Naive thymus-derived CD4-positive, alpha-beta T cell (primary cell): ENCODE results near the gene CAV1. TPM values are rescaled to one million over a fixed set of nuclear protein-coding genes. Genes with fewer than 3 reads are reported as not detected.

Experiments used
- ATAC-seq: fragments of 150-1000 bp; cut with Tn5 transposase; 2 replicates; pipeline ENCODE4 v1.10.0; 2021; ENCODE audit warnings: mild to moderate bottlenecking, moderate library complexity
- CTCF ChIA-PET: fragments of 350-600 bp; sonication (Branson Sonifier 250); formaldehyde crosslinking; loops from one replicate; lab custom pipeline; 2021; ENCODE audit warnings: antibody characterized with exemption; lab: Charles Lee
- POLR2A ChIA-PET: fragments of 350-600 bp; sonication (Branson Sonifier 250); formaldehyde crosslinking; loops from one replicate; lab custom pipeline; 2021; ENCODE audit warnings: antibody characterized with exemption, inconsistent platforms; lab: Charles Lee
- DNase-seq, 9 donors: peaks; one replicate each; pipeline versions ENCODE4 v3.0.0 to v3.0.0-alpha.2; 2020 to 2022; ENCODE audit warnings: mixed read lengths in 1 of 9
- H3K27ac ChIP-seq: one replicate; pipeline ENCODE4 v1.7.0; 2013; ENCODE audit warnings: mild to moderate bottlenecking, low read depth, low read length, moderate library complexity
- H3K27me3 ChIP-seq, 2 donors: one replicate each; pipeline ENCODE4 v1.7.0; 2013; ENCODE audit warnings: low read length in 2 of 2, mild to moderate bottlenecking in 2 of 2, moderate library complexity in 2 of 2; ENCODE audit not compliant: control insufficient read depth in 2 of 2, insufficient read depth in 2 of 2
- H3K36me3 ChIP-seq, 3 experiments: 1 replicate in 2 of 3; 2 replicates in 1 of 3; pipeline ENCODE4 v1.7.0; 2013; ENCODE audit warnings: low read length in 3 of 3, mild to moderate bottlenecking in 3 of 3, moderate library complexity in 1 of 3; ENCODE audit not compliant: insufficient read depth in 3 of 3, control insufficient read depth in 2 of 3
- H3K4me1 ChIP-seq, 2 donors: one replicate each; pipeline ENCODE4 v1.7.0; 2013; ENCODE audit warnings: low read length in 2 of 2, mild to moderate bottlenecking in 2 of 2, moderate library complexity in 1 of 2; ENCODE audit not compliant: control insufficient read depth in 2 of 2, insufficient read depth in 2 of 2
- H3K4me3 ChIP-seq: 2 replicates; pipeline ENCODE4 v1.7.0; 2013; ENCODE audit warnings: mild to moderate bottlenecking, low read length
- H3K9me3 ChIP-seq, 3 experiments: 1 replicate in 2 of 3; 2 replicates in 1 of 3; pipeline ENCODE4 v1.7.0; 2013; ENCODE audit warnings: low read length in 3 of 3; ENCODE audit not compliant: control insufficient read depth in 2 of 3
- H3K27ac Mint-ChIP-seq, 9 donors: one replicate each; pipeline ENCODE4 v1.8.0; 2020 to 2022; ENCODE audit warnings: mixed read lengths in 9 of 9, mild to moderate bottlenecking in 8 of 9, moderate library complexity in 5 of 9, inconsistent platforms in 2 of 9
- H3K27me3 Mint-ChIP-seq, 5 donors: one replicate each; pipeline ENCODE4 v1.8.0; 2021 to 2022; ENCODE audit warnings: mixed read lengths in 5 of 5, mild to moderate bottlenecking in 1 of 5
- H3K36me3 Mint-ChIP-seq, 5 donors: one replicate each; pipeline ENCODE4 v1.8.0; 2020 to 2022; ENCODE audit warnings: mixed read lengths in 5 of 5, mild to moderate bottlenecking in 3 of 5, inconsistent platforms in 1 of 5
- H3K4me1 Mint-ChIP-seq, 7 donors: one replicate each; pipeline ENCODE4 v1.8.0; 2020 to 2022; ENCODE audit warnings: mixed read lengths in 7 of 7, mild to moderate bottlenecking in 3 of 7, inconsistent platforms in 1 of 7
- H3K4me3 Mint-ChIP-seq, 10 donors: one replicate each; pipeline ENCODE4 v1.8.0; 2020 to 2022; ENCODE audit warnings: mild to moderate bottlenecking in 10 of 10, mixed read lengths in 10 of 10, moderate library complexity in 6 of 10, inconsistent platforms in 2 of 10
- H3K9me3 Mint-ChIP-seq, 11 donors: one replicate each; pipeline ENCODE4 v1.8.0; 2020 to 2022; ENCODE audit warnings: mixed read lengths in 11 of 11, mild to moderate bottlenecking in 4 of 11, inconsistent platforms in 1 of 11, moderate library complexity in 1 of 11
- intact Hi-C, 2 donors: fragments of 100-400 bp; cut with micrococcal nuclease; formaldehyde crosslinking; loops; one replicate each; pipeline ENCODE4 v1.15.1; 2023
- polyA plus RNA-seq, 2 donors: library from polyadenylated mRNA; unstranded; fragments of 300-500 nt; fragmentation: Illumina TruSeq; gene quantifications; one replicate each; pipeline ENCODE4 v1.2.3, GENCODE V29; 2021
- total RNA-seq, 6 experiments: library from RNA in 5 of 6; stranded (reverse) in 5 of 6; gene quantifications; 1 replicate in 5 of 6; 2 replicates in 1 of 6; pipeline ENCODE4 v1.2.3 and lab custom pipeline; 2021 to 2026

Gene CAV1
- total and polyA plus RNA-seq, 7 experiments from 2014 or later = 0.19 to 0.39 TPM; not detected in 5

DNA sequence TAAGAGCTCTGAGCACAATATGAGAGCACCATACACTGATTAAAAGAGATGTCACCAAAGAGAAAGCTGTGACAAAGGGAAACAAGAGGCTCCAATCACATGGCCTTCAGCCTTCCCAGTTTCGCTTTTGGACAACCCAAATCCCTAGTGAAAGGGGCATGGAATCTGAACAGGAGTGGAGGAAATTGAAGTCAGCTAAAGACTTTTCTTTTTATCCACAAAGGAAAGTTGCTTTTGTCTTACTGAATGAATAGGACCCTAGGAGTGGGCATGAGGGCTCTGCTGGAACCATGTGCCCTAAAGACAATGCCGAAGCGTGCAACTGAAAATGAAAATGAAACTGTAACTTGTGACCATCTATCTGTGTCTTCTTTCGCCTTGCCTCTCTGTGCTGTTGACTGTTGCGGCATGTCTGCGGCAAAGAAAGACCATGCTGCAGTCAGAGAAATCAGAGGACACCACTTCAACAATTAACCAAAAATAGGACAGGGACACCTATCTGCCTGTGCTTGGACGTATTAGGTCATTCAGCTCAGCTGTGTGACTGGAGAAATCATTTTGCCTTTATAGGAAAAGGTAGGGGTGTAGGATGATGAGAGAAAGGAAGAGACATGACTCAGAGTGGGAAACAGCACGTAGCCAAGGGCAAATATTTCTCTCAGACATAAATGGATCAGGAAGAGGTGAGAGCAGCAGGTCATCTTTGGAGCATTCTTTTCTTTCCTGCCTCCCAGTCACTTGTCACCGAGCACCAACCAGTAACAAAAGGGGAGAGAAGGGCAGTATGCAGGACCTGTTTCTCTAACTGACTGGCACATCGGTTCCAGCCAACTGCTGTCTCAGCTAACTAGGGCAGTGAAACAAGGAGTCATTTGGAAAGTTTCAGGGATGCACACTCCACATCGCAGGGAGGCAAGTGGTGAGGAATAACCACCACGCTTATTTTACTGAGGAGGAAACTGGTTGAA lies 13.0 kb upstream of the CAV1 start:
- DNase-seq (no peak), ATAC-seq (peak; percentile 82)
- Mint-ChIP-seq H3K27me3 (peaks cover 39 to 51% (median 49%) of the 10 kb centered on the region in 5 donors), H3K4me3 (peak overlapping the region; percentile 53 to 84 (median 72)), H3K36me3 (no peaks in the 10 kb centered on the region), H3K4me1 (peaks cover 0 to 16% (median 8%) of the 10 kb centered on the region in 7 donors), H3K9me3 (no peaks in the 10 kb centered on the region), H3K27ac (peak overlapping the region in 5 of 9 donors; percentile 1 to 71 (median 33))
- ChIA-PET POLR2A (no interaction called here), CTCF (interaction anchor here (0.6 kb wide), 1 partner anchor 14 kb away, joined by 3 read pairs; no protein-coding TSS in a partner anchor)
- Histone ChIP-seq H3K4me1 (no peaks in the 10 kb centered on the region), H3K36me3 (no peaks in the 10 kb centered on the region), H3K9me3 (no peaks in the 10 kb centered on the region), H3K27ac (no peak overlapping the region), H3K27me3 (no peaks in the 10 kb centered on the region), H3K4me3 (peak overlapping the region; percentile 53)
- intact Hi-C loops = no loop called here

DNA sequence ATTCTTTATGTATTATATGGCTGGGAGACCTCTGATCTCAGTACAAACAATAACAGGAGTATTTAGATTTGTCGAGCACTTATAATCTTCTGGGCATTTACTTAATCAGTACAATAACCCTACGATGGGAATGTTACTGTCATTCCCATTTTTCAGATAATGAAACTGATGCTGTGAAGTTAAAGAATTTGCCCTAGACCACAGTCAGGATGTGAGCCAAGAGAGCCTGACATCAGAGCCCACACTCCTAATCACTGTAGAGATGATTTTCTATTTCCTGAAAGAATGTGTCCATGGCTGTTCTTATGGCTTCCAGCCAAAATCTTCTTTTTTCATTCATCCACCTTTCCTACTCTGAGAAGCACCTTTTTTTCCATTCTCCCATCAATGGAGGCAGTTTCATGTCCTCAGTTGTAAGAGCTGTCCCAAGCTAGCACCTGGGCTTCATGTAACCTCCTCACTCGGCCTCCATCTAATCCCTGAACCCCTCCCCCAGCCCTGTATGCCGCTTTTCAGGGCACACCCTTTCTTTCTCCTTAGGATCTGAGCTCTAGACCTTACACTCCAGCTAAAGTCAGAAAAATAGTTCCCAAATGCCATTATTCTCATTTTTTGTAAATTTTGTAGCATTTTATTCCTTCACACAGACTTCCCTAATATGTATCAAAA lies 12.2 kb upstream of the CAV1 start:
- H3K36me3 ChIP-seq = no peaks in the 10 kb centered on the region
- no peaks in the 10 kb centered on the region for H3K9me3 Mint-ChIP-seq
- H3K27ac Mint-ChIP-seq = no peak overlapping the region
- H3K27me3 ChIP-seq = no peaks in the 10 kb centered on the region
- ATAC-seq = no peak
- peaks cover 34 to 51% (median 46%) of the 10 kb centered on the region in 5 donors for H3K27me3 Mint-ChIP-seq
- H3K9me3 ChIP-seq = no peaks in the 10 kb centered on the region
- ChIA-PET CTCF (no interaction called here), POLR2A (no interaction called here)
- no peaks in the 10 kb centered on the region for H3K4me1 ChIP-seq
- H3K4me1 Mint-ChIP-seq = peaks cover 0 to 16% (median 8%) of the 10 kb centered on the region in 7 donors
- no peaks in the 10 kb centered on the region for H3K36me3 Mint-ChIP-seq
- H3K4me3 Mint-ChIP-seq = peak overlapping the region in 5 of 10 donors; percentile 53 to 84 (median 77)
- intact Hi-C loops = no loop called here
- no peak for DNase-seq
- H3K4me3 ChIP-seq = peak overlapping the region; percentile 53
- no peak overlapping the region for H3K27ac ChIP-seq

DNA sequence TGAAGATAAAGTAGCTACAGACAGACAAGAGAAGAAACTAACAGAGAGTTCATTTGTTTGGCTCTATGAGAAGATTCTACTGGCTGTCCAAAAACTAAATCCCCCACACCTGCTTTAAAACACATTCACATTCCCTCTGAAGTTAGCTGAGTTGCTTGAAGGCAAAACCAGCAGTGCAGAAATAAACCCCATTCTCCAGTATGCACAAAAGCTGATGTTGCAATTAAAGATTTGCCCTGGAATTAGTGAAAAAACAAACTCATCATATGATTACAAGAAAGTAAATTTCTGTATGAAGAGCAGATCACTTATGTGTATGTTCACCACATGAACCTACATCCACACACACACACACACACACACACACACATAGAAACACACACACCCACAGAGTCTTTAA lies 9.3 kb upstream of the CAV1 start:
- Histone ChIP-seq H3K27me3 (no peaks in the 10 kb centered on the region), H3K9me3 (no peaks in the 10 kb centered on the region), H3K36me3 (no peaks in the 10 kb centered on the region), H3K27ac (no peak overlapping the region), H3K4me1 (no peaks in the 10 kb centered on the region), H3K4me3 (no peak overlapping the region)
- Mint-ChIP-seq H3K4me3 (no peak overlapping the region), H3K36me3 (no peaks in the 10 kb centered on the region), H3K4me1 (peaks cover 0 to 16% (median 8%) of the 10 kb centered on the region in 7 donors), H3K27ac (no peak overlapping the region), H3K9me3 (no peaks in the 10 kb centered on the region), H3K27me3 (peaks cover 35 to 51% (median 43%) of the 10 kb centered on the region in 5 donors)
- intact Hi-C loops = no loop called here
- POLR2A ChIA-PET = no interaction called here
- CTCF ChIA-PET = interaction anchor here (0.6 kb wide), 2 partner anchors 532 to 1105 kb away, joined by 3 to 6 read pairs; no protein-coding TSS in a partner anchor
- ATAC-seq (no peak), DNase-seq (no peak)

DNA sequence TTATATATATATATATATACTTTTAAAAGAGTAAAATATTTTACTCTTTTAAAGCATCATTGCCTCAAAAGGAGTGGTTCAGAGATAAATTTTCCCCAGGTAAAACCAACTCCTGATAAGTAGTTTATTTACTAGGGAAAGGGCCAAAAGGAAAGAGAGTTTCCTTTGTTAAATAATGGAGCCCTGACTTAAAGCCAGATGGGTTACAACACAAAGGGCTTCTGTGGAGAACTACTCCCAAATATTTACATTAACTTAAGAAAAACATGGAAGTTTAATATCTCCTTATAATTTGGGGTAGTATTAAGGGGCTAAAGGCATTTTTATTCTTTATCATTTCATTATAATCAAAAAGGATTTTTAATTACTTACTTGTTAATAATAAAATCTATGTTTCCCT lies 8.5 kb upstream of the CAV1 start:
- ATAC-seq (no peak), DNase-seq (no peak)
- CTCF ChIA-PET = no interaction called here
- no peaks in the 10 kb centered on the region for H3K9me3 ChIP-seq
- Mint-ChIP-seq H3K27me3 (peaks cover 38 to 54% (median 45%) of the 10 kb centered on the region in 5 donors), H3K27ac (no peak overlapping the region), H3K4me3 (no peak overlapping the region), H3K36me3 (no peaks in the 10 kb centered on the region), H3K4me1 (peaks cover 0 to 14% (median 8%) of the 10 kb centered on the region in 7 donors), H3K9me3 (no peaks in the 10 kb centered on the region)
- H3K27me3 ChIP-seq = no peaks in the 10 kb centered on the region
- H3K4me3 ChIP-seq = no peak overlapping the region
- no peaks in the 10 kb centered on the region for H3K36me3 ChIP-seq
- POLR2A ChIA-PET = no interaction called here
- no peak overlapping the region for H3K27ac ChIP-seq
- intact Hi-C loops = no loop called here
- no peaks in the 10 kb centered on the region for H3K4me1 ChIP-seq

DNA sequence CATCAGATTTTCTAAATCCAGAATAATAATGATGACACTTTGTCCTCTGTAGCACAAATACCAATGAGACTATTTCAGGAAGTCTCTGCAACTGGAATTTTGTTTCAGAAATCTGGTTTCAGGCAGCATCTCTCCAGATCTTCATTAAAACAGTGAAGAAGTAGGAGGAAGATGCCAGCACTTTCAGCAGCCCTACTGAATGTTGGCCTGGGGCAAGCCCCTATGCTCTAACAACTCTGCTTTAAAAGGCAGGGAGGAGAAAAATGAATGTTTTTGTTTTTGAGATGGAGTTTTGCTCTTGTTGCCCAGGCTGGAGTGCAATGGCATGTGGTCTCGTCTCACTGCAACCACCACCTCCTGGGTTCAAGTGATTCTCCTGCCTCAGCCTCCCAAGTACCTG lies 7.2 kb upstream of the CAV1 start:
- Histone ChIP-seq H3K4me1 (no peaks in the 10 kb centered on the region), H3K36me3 (no peaks in the 10 kb centered on the region), H3K27me3 (no peaks in the 10 kb centered on the region), H3K27ac (no peak overlapping the region), H3K9me3 (no peaks in the 10 kb centered on the region), H3K4me3 (no peak overlapping the region)
- no peak overlapping the region for H3K27ac Mint-ChIP-seq
- intact Hi-C loops = no loop called here
- CTCF ChIA-PET = no interaction called here
- no peak for ATAC-seq
- H3K4me3 Mint-ChIP-seq = no peak overlapping the region
- no peaks in the 10 kb centered on the region for H3K9me3 Mint-ChIP-seq
- POLR2A ChIA-PET = no interaction called here
- no peak for DNase-seq
- H3K36me3 Mint-ChIP-seq = no peaks in the 10 kb centered on the region
- peaks cover 0 to under 1% (median 0%) of the 10 kb centered on the region in 7 donors for H3K4me1 Mint-ChIP-seq
- peaks cover 42 to 58% (median 48%) of the 10 kb centered on the region in 5 donors for H3K27me3 Mint-ChIP-seq

DNA sequence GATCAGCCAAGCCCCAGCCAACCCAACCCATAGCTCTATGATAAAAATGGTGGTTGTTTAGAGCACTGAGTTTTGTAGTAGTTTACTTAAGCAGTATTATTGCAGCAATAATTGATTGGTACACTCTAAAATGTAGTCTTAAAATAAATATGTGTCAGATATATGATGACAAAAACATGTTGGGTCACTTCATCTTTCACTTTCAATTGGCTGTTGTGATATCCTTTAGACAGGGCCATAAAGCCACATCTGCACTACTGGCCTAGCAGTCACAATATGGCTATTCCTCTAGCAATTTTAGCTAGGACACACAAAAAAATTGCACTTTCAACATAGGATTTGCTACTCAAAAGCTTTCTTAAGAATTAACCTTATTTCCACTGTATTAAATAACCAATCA lies 5.9 kb upstream of the CAV1 start:
- no peaks in the 10 kb centered on the region for H3K4me1 ChIP-seq
- Mint-ChIP-seq H3K36me3 (no peaks in the 10 kb centered on the region), H3K27me3 (peaks cover 42 to 62% (median 48%) of the 10 kb centered on the region in 5 donors), H3K9me3 (peaks cover 0 to 2% (median 0%) of the 10 kb centered on the region in 11 donors), H3K27ac (no peak overlapping the region), H3K4me3 (no peak overlapping the region), H3K4me1 (no peaks in the 10 kb centered on the region)
- ChIA-PET CTCF (no interaction called here), POLR2A (no interaction called here)
- no peak for ATAC-seq
- intact Hi-C loops = no loop called here
- DNase-seq = no peak
- no peaks in the 10 kb centered on the region for H3K36me3 ChIP-seq
- H3K9me3 ChIP-seq = no peaks in the 10 kb centered on the region
- H3K4me3 ChIP-seq = no peak overlapping the region
- H3K27me3 ChIP-seq = peaks cover 0 to 7% of the 10 kb centered on the region in 2 donors
- no peak overlapping the region for H3K27ac ChIP-seq
